Osteocyte (in vitro differentiated cells): ENCODE results near the gene LBX2. TPM values are rescaled to one million over a fixed set of nuclear protein-coding genes. Genes with fewer than 3 reads are reported as not detected.

ENCODE experiments used
- DNase-seq: peaks from one replicate; pipeline ENCODE4 v3.0.0; 2021; ENCODE audit warnings: mixed read lengths; ENCODE audit not compliant: unreplicated experiment; ENCODE audit errors: extremely low spot score
- H3K27ac Mint-ChIP-seq: one replicate; pipeline ENCODE4 v1.8.0; 2021; ENCODE audit warnings: mild to moderate bottlenecking, mixed read lengths; ENCODE audit not compliant: unreplicated experiment
- H3K27me3 Mint-ChIP-seq: one replicate; pipeline ENCODE4 v1.8.0; 2021; ENCODE audit warnings: mixed read lengths; ENCODE audit not compliant: unreplicated experiment
- H3K36me3 Mint-ChIP-seq: one replicate; pipeline ENCODE4 v1.8.0; 2021; ENCODE audit warnings: mixed read lengths; ENCODE audit not compliant: unreplicated experiment
- H3K4me1 Mint-ChIP-seq: one replicate; pipeline ENCODE4 v1.8.0; 2021; ENCODE audit warnings: mixed read lengths; ENCODE audit not compliant: unreplicated experiment
- H3K4me3 Mint-ChIP-seq: one replicate; pipeline ENCODE4 v1.8.0; 2021; ENCODE audit warnings: mild to moderate bottlenecking, moderate library complexity, mixed read lengths; ENCODE audit not compliant: unreplicated experiment
- H3K9me3 Mint-ChIP-seq: one replicate; pipeline ENCODE4 v1.8.0; 2021; ENCODE audit warnings: mixed read lengths; ENCODE audit not compliant: unreplicated experiment
- total RNA-seq: library from RNA; stranded (reverse); gene quantifications from 2 replicates; pipeline ENCODE4 v1.2.1, GENCODE V29; 2021
- TF ChIP-seq, protein P1 (sequence below): fragments of 200-600 bp; sonication (generic); IDR thresholded peaks from 2 replicates; pipeline ENCODE4 v1.5.0; 2021; ENCODE audit warnings: antibody characterized with exemption, mild to moderate bottlenecking, moderate library complexity

LBX2 gene
- total RNA-seq, 1 donor from 2014 or later: 1.0 TPM

DNA sequence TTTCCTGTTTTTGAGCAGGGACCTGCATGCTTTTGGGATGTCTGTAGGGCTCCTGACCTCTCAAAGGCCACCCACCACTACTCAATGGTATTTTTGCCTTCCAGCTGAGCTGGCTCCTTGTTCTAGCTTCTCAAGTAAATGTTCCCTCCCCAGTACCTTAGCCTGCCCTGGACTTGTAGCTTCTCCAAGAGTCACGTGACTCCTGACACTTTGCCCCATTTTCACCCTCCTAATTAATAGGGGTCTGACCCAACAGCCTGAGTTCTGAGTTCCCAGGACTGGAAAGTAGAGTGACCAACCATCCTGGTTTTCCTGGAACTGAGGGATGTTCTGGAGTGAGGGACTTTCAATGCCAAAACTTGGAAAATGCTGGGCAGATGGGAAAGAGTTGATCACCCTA lies 4.0 kb downstream of the LBX2 start:
- peaks cover 24% of the 10 kb centered on the region for H3K4me1 Mint-ChIP-seq
- DNase-seq: no peak
- H3K36me3 Mint-ChIP-seq: peaks cover 35% of the 10 kb centered on the region
- no peak overlapping the region for H3K27ac Mint-ChIP-seq
- TF ChIP-seq, protein P1, sequence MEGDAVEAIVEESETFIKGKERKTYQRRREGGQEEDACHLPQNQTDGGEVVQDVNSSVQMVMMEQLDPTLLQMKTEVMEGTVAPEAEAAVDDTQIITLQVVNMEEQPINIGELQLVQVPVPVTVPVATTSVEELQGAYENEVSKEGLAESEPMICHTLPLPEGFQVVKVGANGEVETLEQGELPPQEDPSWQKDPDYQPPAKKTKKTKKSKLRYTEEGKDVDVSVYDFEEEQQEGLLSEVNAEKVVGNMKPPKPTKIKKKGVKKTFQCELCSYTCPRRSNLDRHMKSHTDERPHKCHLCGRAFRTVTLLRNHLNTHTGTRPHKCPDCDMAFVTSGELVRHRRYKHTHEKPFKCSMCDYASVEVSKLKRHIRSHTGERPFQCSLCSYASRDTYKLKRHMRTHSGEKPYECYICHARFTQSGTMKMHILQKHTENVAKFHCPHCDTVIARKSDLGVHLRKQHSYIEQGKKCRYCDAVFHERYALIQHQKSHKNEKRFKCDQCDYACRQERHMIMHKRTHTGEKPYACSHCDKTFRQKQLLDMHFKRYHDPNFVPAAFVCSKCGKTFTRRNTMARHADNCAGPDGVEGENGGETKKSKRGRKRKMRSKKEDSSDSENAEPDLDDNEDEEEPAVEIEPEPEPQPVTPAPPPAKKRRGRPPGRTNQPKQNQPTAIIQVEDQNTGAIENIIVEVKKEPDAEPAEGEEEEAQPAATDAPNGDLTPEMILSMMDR: no peak
- peaks cover 29% of the 10 kb centered on the region for H3K27me3 Mint-ChIP-seq
- no peak overlapping the region for H3K4me3 Mint-ChIP-seq
- H3K9me3 Mint-ChIP-seq: no peaks in the 10 kb centered on the region

DNA sequence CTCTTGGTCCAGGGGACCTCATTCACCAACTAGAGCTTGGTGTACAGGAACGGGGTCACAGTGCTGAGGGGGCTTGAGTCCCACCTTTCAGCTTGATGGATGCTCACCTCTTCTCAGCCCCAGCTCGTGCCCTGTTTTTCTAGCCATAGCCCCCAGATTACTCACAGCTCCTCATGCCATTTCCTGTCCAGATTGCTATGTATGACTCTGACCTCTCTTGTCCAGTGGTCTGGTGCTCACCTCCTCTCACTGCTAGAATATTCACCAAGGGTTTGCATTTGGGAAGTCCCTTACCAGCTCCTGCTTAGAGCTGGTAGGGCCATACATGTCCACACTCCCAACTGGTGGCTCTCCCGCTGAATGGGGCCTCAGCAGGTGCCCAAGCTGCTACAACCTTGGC lies 5.9 kb downstream of the LBX2 start:
- H3K4me3 Mint-ChIP-seq: no peak overlapping the region
- H3K9me3 Mint-ChIP-seq: no peaks in the 10 kb centered on the region
- peaks cover 38% of the 10 kb centered on the region for H3K36me3 Mint-ChIP-seq
- TF ChIP-seq, protein P1: no peak
- H3K27me3 Mint-ChIP-seq: peaks cover 16% of the 10 kb centered on the region
- no peak for DNase-seq
- peaks cover 13% of the 10 kb centered on the region for H3K4me1 Mint-ChIP-seq
- no peak overlapping the region for H3K27ac Mint-ChIP-seq

DNA sequence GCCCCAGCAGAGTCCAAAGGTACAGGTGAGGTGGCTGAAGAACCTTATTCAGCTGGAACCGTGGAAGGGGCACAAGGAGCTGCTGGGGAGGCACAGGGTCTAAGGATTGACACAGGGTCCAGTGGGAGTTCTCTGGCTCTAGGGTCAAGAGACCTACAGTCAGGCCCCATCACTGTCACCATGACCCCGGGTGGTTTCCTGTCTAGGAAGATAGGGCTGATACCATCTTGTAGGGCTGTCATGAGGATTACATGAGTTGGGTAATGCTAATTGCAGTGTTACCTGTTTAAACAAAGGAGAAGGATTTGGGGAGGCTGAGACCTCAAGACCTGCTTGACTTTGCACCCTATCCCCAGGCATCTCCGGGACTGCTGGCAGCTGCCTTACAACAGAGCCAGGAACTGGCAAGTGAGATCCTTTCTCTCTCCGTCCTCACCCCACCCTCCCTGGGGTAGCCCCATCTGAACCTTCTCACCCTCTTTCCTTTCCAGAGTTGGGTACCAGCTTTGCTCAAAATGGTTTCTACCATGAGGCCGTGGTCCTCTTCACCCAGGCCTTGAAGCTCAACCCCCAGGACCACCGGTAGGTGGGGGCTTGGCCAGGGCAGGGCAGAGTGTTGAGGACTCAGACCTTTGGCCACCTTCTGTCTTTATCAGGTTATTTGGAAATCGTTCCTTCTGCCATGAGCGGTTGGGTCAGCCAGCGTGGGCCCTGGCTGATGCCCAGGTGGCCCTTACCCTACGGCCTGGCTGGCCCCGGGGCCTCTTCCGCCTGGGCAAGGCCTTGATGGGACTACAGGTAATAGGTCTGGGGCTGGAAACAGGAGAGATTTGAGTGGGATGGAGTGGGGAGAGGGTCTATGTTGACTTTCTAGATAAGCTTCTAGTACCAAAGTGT lies 7.5 kb downstream of the LBX2 start:
- no peak overlapping the region for H3K4me3 Mint-ChIP-seq
- no peaks in the 10 kb centered on the region for H3K9me3 Mint-ChIP-seq
- no peaks in the 10 kb centered on the region for H3K4me1 Mint-ChIP-seq
- H3K27ac Mint-ChIP-seq: no peak overlapping the region
- H3K27me3 Mint-ChIP-seq: peaks cover under 1% of the 10 kb centered on the region
- DNase-seq: no peak
- TF ChIP-seq, protein P1: no peak
- peaks cover 36% of the 10 kb centered on the region for H3K36me3 Mint-ChIP-seq

DNA sequence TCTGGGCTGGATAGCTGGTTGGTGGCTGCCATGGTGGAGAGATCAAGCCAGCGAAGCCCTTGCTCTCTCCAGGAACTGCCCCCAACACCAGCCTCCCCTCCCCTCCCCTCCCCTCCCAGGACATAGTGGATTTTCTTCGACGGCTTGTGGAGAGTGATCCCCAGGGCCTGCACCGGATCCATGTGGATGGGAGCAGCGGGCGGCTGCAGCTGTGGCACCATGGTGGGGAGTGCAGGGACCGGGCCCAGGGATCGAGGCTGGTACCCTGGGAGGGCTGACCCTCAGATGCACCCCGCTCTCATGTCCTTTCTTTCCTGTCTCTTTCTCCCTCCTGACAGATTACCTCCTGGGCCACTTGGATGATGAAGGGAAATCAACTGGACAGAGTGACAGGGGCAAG lies 9.5 kb downstream of the LBX2 start:
- Mint-ChIP-seq H3K27me3 (no peaks in the 10 kb centered on the region), H3K36me3 (peaks cover 37% of the 10 kb centered on the region), H3K4me1 (no peaks in the 10 kb centered on the region), H3K9me3 (no peaks in the 10 kb centered on the region), H3K4me3 (no peak overlapping the region), H3K27ac (no peak overlapping the region)
- DNase-seq: no peak
- TF ChIP-seq, protein P1: no peak

DNA sequence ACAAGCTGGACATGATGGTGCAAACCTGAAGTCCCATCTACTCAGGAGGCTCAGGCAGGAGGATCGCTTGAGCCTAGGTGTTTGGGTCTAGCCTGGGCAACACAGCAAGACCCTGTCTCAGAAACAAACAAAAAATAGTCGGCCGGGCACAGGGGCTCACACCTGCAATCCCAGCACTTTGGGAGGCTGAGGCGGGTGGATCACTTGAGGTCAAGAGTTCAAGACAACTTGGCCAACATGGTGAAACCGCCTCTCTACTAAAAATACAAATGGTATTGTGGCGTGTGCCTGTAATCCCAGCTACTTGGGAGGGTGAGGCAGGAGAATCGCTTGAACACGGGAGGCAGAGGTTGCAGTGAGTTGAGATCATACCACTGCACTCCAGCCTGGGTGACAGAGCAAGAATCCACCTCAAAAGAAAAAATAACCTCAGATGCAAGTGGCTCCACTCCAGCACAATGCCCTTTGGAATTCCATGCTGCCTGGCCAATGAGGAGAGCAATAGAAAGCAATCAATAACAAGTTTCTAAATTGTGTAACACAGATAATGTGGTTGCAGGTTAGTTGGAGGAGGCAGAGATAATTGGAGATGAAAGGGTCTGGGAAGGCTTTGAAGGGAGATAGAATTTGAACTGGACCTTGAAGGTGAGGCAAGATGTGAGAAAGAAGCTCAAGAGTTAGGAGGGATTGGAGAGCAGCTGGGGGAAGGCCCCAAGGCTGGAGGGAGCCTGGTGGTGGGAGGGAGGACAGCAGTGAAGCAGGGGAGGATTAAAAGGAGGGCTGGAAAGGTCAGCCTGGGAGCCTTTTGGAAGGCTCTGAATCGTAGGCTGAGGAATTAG lies 10.5 kb downstream of the LBX2 start:
- H3K27me3 Mint-ChIP-seq: no peaks in the 10 kb centered on the region
- peaks cover 33% of the 10 kb centered on the region for H3K36me3 Mint-ChIP-seq
- peaks cover 4% of the 10 kb centered on the region for H3K4me1 Mint-ChIP-seq
- no peaks in the 10 kb centered on the region for H3K9me3 Mint-ChIP-seq
- TF ChIP-seq, protein P1: no peak
- no peak for DNase-seq
- H3K4me3 Mint-ChIP-seq: no peak overlapping the region
- H3K27ac Mint-ChIP-seq: no peak overlapping the region
